Measurements from ENCODE around the gene TUFM. TPM values are rescaled to one million over a fixed set of nuclear protein-coding genes. Genes with fewer than 3 reads are reported as not detected.

Gene TUFM
- total and polyA plus RNA-seq, 2 of the 8 experiments (the other 6 are each of a cell fraction or from before 2014, with no cell fraction given): 216 to 249 TPM

DNA sequence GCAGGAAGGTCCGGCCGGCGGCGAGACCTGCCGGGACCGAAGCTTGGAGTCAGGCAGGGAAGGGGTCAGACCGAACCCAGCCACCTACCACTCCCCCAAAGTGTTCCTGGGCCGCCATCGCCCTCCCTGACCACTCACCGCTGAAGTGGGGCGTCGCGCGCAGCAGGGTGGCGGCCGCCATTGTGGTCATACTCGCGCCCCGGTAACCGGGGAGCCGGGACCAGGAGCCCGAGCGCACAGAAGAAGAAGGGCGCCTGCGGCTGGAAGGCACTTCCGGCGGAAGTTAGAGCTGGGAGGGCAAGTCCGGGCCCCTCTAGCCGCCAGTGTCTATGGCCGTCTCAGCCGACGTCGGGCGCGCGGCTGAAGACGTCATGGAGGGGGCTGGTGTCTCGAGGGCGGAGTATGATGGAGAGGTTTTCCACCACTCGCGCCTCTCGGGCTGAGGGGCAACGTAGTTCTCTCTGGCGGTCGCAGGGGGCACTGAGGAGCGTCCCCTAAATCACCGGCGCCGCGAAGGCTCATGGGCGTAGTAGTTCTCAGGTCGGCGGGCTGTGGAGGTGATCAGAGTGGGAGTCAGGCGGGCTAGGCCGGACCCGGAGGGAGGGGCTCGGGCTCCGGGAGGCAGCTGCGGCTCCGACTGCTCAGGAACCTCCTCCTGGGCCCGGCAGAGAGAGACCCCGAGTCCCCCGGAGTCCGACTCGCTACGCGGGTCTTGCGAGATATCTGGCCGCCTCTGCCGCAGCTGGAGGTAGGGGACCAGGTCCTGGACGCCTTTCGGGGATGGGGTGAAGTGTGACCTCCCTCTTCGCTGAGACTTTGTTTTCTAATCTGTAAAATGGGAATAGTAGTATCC lies at the start of gene TUFM (continued):
- no peak for TF ChIP-seq CHD7 (IDR thresholded peaks at IDR 0.05; ENCODE audit: insufficient replicate concordance, low read length)
- TF ChIP-seq BCL11A (IDR thresholded peaks at IDR 0.05; ENCODE audit: low read depth in 2 of 2, low read length in 2 of 2): no peak
- peak; percentile 99 for TF ChIP-seq KDM1A (IDR thresholded peaks at IDR 0.05; ENCODE audit: borderline replicate concordance, low read length)
- TF ChIP-seq JUND (IDR thresholded peaks at IDR 0.05; ENCODE audit: low read length): peak; percentile 52
- TF ChIP-seq EP300 (IDR thresholded peaks at IDR 0.05; ENCODE audit: borderline replicate concordance in 1 of 2, low read depth in 2 of 2, low read length in 2 of 2): peak in 1 of 2 experiments; percentile 88; a peak in 2 of 3 replicates
- TF ChIP-seq KDM4A (IDR thresholded peaks at IDR 0.05; ENCODE audit: low read depth, low read length, severe bottlenecking): peak; percentile 97
- peak; percentile 42 for TF ChIP-seq POLR2AphosphoS5 (IDR thresholded peaks at IDR 0.05; ENCODE audit: low read depth, low read length)
- peak; percentile 99 for TF ChIP-seq CREB1 (IDR thresholded peaks at IDR 0.05)
- TF ChIP-seq ATF3 (IDR thresholded peaks at IDR 0.05; ENCODE audit: insufficient read depth, low read depth, low read length): peak; percentile 72; the same call in 1 of the 2 replicates

Measured in H1 (cell line).